ENCODE data around the gene TSGA10IP.

- no peak for TF ChIP-seq BRCA1 (IDR thresholded peaks at IDR 0.05; ENCODE audit: low read depth, low read length)
- no peak for TF ChIP-seq CTCF (IDR thresholded peaks at IDR 0.05 in 2 of 3, conservative IDR thresholded peaks at IDR 0.05 in 1 of 3; ENCODE audit: control insufficient read depth in 2 of 3, extremely low read depth in 1 of 3, insufficient read depth in 1 of 3, low read depth in 3 of 3, low read length in 3 of 3)
- no peak for TF ChIP-seq REST (IDR thresholded peaks at IDR 0.05; ENCODE audit: low read depth, low read length)
- no peak for TF ChIP-seq EGR1 (IDR thresholded peaks at IDR 0.05; ENCODE audit: borderline replicate concordance in 1 of 2, low read depth in 2 of 2, low read length in 2 of 2)
- no peak for TF ChIP-seq ZNF217 (IDR thresholded peaks at IDR 0.05)
- TF ChIP-seq POLR2A (IDR thresholded peaks at IDR 0.05; ENCODE audit: low read depth, low read length) = no peak
- TF ChIP-seq MEF2A (IDR thresholded peaks at IDR 0.05; ENCODE audit: insufficient read depth, low read depth, low read length) = no peak
These were observed 22.7 kb upstream of the TSGA10IP start for GRCh38 chr11:65922565-65922964.
